HepG2 (cell line): ENCODE measurements around the gene ATOSB. TPM values are rescaled to one million over a fixed set of nuclear protein-coding genes. Genes with fewer than 3 reads are reported as not detected.

ENCODE experiments used
- ATAC-seq: fragments of 200-7000 bp; cut with Tn5 transposase; 3 replicates; pipeline ENCODE4 v1.9.1; 2020; ENCODE audit warnings: mild to moderate bottlenecking, moderate library complexity
- BruUV-seq: library from RNA; stranded (reverse); fragments of 400-500 nt; replicated peaks from 2 replicates; lab custom pipeline; 2021; lab: Mats Ljungman, UMichigan
- CTCF ChIA-PET: fragments of 300-600 bp; formaldehyde crosslinking; extraction: SDS; loops from one replicate; lab custom pipeline; 2021; ENCODE audit warnings: low total read pairs, inconsistent platforms, low intra/inter-chr PET ratio; lab: Yijun Ruan, JAX
- POLR2A ChIA-PET: fragments of 350-600 bp; sonication (Branson Sonifier 250); formaldehyde crosslinking; loops from one replicate; lab custom pipeline; 2020; ENCODE audit warnings: antibody characterized with exemption, inconsistent platforms; lab: Yijun Ruan, JAX
- DNase-seq: peaks from one replicate; pipeline ENCODE4 v3.0.0-alpha.2; 2015; ENCODE audit warnings: low spot score
- FAIRE-seq: peaks from 3 replicates; lab custom pipeline; 2011; peaks lifted over from hg19 to GRCh38; lab: Jason Lieb, UNC
- H2AFZ ChIP-seq: one replicate; pipeline ENCODE4 v1.6.1; 2011; ENCODE audit warnings: low read length, inconsistent platforms
- H3K27ac ChIP-seq: fragments of 300-600 bp; 3 replicates; pipeline ENCODE4 v1.8.0; 2011; ENCODE audit warnings: mixed run types, mild to moderate bottlenecking, mixed read lengths, low read length, inconsistent platforms; ENCODE audit not compliant: insufficient read depth; ENCODE audit errors: extremely low read length
- H3K27me3 ChIP-seq, 2 experiments: fragments of 200-600 bp in 1 of 2; 2 replicates in 1 of 2; 3 replicates in 1 of 2; pipeline versions ENCODE4 v1.6.0 to v1.8.0; 2011; ENCODE audit warnings: low read length in 2 of 2, mild to moderate bottlenecking in 2 of 2, moderate library complexity in 2 of 2, inconsistent platforms in 1 of 2; ENCODE audit not compliant: insufficient read depth in 2 of 2, control insufficient read depth in 1 of 2
- H3K36me3 ChIP-seq, 2 experiments: fragments of 200-600 bp in 1 of 2; replicated peaks in 1 of 2; 2 replicates in 1 of 2; 3 replicates in 1 of 2; pipeline versions ENCODE4 v1.5.1 to v1.8.0; 2011; ENCODE audit warnings: low read length in 2 of 2, inconsistent platforms in 1 of 2; ENCODE audit not compliant: insufficient read depth in 2 of 2, control insufficient read depth in 1 of 2
- H3K4me1 ChIP-seq: 2 replicates; pipeline ENCODE4 v1.5.1; 2012; ENCODE audit warnings: low read length, inconsistent platforms; ENCODE audit not compliant: insufficient read depth
- H3K4me2 ChIP-seq: 2 replicates; pipeline ENCODE4 v1.6.0; 2011; ENCODE audit warnings: low read depth, low read length, inconsistent platforms
- H3K4me3 ChIP-seq, 3 experiments: fragments of 200-600 bp in 1 of 3; sonication (generic), shearing (Covaris generic) in 1 of 3; replicated peaks in 1 of 3; 2 replicates each; pipeline ENCODE4 v1.5.1; 2011 to 2016; ENCODE audit warnings: low read length in 3 of 3, inconsistent platforms in 2 of 3, low read depth in 2 of 3, mild to moderate bottlenecking in 2 of 3, control low read depth in 1 of 3, mixed read lengths in 1 of 3; ENCODE audit not compliant: insufficient read depth in 1 of 3
- H3K79me2 ChIP-seq: one replicate; pipeline ENCODE4 v1.6.1; 2011; ENCODE audit warnings: low read length, inconsistent platforms; ENCODE audit not compliant: insufficient read depth
- H3K9ac ChIP-seq: 2 replicates; pipeline ENCODE4 v1.6.0; 2011; ENCODE audit warnings: mild to moderate bottlenecking, low read depth, low read length, inconsistent platforms; ENCODE audit not compliant: insufficient read depth
- H3K9me3 ChIP-seq: 2 replicates; pipeline ENCODE4 v1.5.1; 2012; ENCODE audit warnings: mild to moderate bottlenecking, low read length
- H4K20me1 ChIP-seq: 2 replicates; pipeline ENCODE4 v1.6.0; 2011; ENCODE audit warnings: inconsistent platforms, mild to moderate bottlenecking, low read length, moderate library complexity; ENCODE audit not compliant: insufficient read depth
- CREB1 ChIP-seq, 2 experiments: fragments of 450-650 bp in 1 of 2; IDR thresholded peaks; 2 replicates each; pipeline ENCODE4 v1.6.1; 2016 to 2017; ENCODE audit warnings: control low read depth in 1 of 2, mild to moderate bottlenecking in 1 of 2, missing compliant biosample characterization in 1 of 2, missing genetic modification characterization in 1 of 2
- HDAC6 ChIP-seq: fragments of 200-600 bp; sonication (generic); IDR thresholded peaks from 2 replicates; pipeline ENCODE4 v1.7.0; 2017; ENCODE audit warnings: mild to moderate bottlenecking, antibody characterized with exemption, low read length, low read depth
- MAX ChIP-seq: IDR thresholded peaks from 2 replicates; pipeline ENCODE4 v1.6.1; 2012; ENCODE audit warnings: inconsistent platforms
- NR2F1 ChIP-seq, 2 experiments: fragments of 450-650 bp in 1 of 2; formaldehyde crosslinking in 1 of 2; IDR thresholded peaks; 2 replicates each; pipeline versions ENCODE4 v1.5.0 to v1.6.1; 2016 to 2020; ENCODE audit warnings: mild to moderate bottlenecking in 1 of 2, missing compliant biosample characterization in 1 of 2, missing genetic modification reagents in 1 of 2, moderate library complexity in 1 of 2
- RXRA ChIP-seq: sonication (generic); formaldehyde crosslinking; IDR thresholded peaks from 2 replicates; pipeline ENCODE4 v1.5.1; 2020; ENCODE audit warnings: missing genetic modification reagents
- SMAD9 ChIP-seq: sonication (generic); formaldehyde crosslinking; IDR thresholded peaks from 2 replicates; pipeline ENCODE4 v1.5.1; 2020; ENCODE audit warnings: mild to moderate bottlenecking, missing genetic modification reagents
- TGIF2 ChIP-seq: IDR thresholded peaks from 2 replicates; pipeline ENCODE4 v1.6.1; 2016; ENCODE audit warnings: control low read depth, missing compliant biosample characterization
- ZBTB39 ChIP-seq: sonication (generic); formaldehyde crosslinking; IDR thresholded peaks from 2 replicates; pipeline ENCODE4 v1.5.0; 2020; ENCODE audit warnings: missing genetic modification reagents
- ZNF713 ChIP-seq: sonication (generic); formaldehyde crosslinking; IDR thresholded peaks from 2 replicates; pipeline ENCODE4 v1.4.0; 2020; ENCODE audit warnings: mild to moderate bottlenecking, missing genetic modification reagents
- ZSCAN20 ChIP-seq: sonication (generic); formaldehyde crosslinking; IDR thresholded peaks from 2 replicates; pipeline ENCODE4 v1.4.0; 2020; ENCODE audit warnings: missing genetic modification reagents, mild to moderate bottlenecking, borderline replicate concordance
- WGBS: methylation state at CpG from one replicate; pipeline ENCODE4 v1.1.6; 2017; ENCODE audit warnings: low lambda C conversion rate; 5-methylcytosine and 5-hydroxymethylcytosine counted together
- in situ Hi-C: cut with HindIII; loops from 2 replicates; pipeline ENCODE4 v1.10.0; 2017; ENCODE audit warnings: low pct_unique_long_range_greater_than_20kb; ENCODE audit not compliant: extremely low pct_ligation_motif_present
- intact Hi-C: fragments of 100-400 bp; cut with micrococcal nuclease; formaldehyde crosslinking; loops from one replicate; pipeline ENCODE4 v1.10.0; 2022; ENCODE audit not compliant: unreplicated experiment
- polyA plus RNA-seq, 8 experiments: library from polyadenylated mRNA; depleted of rRNA in 3 of 8; stranded (reverse) in 7 of 8; unstranded in 1 of 8; fragments of >200 nt; fragmentation: Illumina TruSeq in 4 of 8; extraction: Trizol in 4 of 8; gene quantifications; 2 replicates each; pipeline versions ENCODE4 v1.2.1 to v1.2.3, GENCODE V29; 2011 to 2016; ENCODE audit warnings: low read depth in 4 of 8, missing spikeins in 1 of 8, mixed read lengths in 1 of 8; ENCODE audit not compliant: insufficient read depth in 1 of 8
- total RNA-seq, 5 experiments: library from RNA; depleted of rRNA; stranded (reverse); fragments of >200 nt; fragmentation: Illumina TruSeq; extraction: Trizol; gene quantifications; 2 replicates each; pipeline ENCODE4 v1.2.3, GENCODE V29; 2016; ENCODE audit warnings: low read depth in 1 of 5
- TF ChIP-seq, protein P1 (sequence below), 2 experiments: IDR thresholded peaks; 2 replicates each; pipeline ENCODE4 v1.6.1; 2011 to 2012; ENCODE audit warnings: low read length in 2 of 2, borderline replicate concordance in 1 of 2, low read depth in 1 of 2, mild to moderate bottlenecking in 1 of 2, moderate library complexity in 1 of 2

The ATOSB gene
- total and polyA plus RNA-seq, 2 of the 13 experiments (the other 11 are each of a cell fraction or from before 2014, with no cell fraction given) = 1.9 to 6.4 TPM

- TF ChIP-seq ZNF713 (CRISPR knock-in tag) (no peak), MAX (peak; percentile 87), ZSCAN20 (CRISPR knock-in tag) (no peak), NR2F1 (CRISPR knock-in tag; IDR thresholded peaks at IDR 0.05) (0 out of 4 replicates have a peak, but pooled peaks of 1 of the 2 experiments have one; percentile 13)
Measured at GRCh38 chr9:35115680-35116538, at the start of gene ATOSB (continued).

DNA sequence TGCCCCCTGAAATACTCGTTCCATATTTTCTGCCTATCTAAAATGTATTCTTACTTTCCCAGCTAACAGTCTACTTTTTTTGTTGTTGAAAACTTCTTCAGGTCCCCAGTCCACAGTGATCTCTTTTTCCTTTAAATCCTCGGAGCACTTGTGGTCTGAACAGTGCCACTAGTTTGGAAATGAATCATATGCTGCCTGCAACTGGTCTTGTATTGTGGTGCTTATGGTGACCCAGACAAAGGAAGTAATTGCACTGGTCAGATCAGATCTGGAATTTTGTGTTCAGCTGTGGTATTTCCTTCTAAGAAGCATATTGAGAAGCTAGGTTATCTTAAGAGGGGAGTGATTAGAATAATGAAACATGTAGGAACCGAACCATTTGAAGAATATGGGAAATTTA lies 49.0 kb upstream of the ATOSB start:
- H4K20me1 ChIP-seq = no peaks in the 10 kb centered on the region
- peaks cover 35% of the 10 kb centered on the region for H3K4me1 ChIP-seq
- H3K4me2 ChIP-seq = no peak overlapping the region; the same call in 1 of the 2 replicates
- no peaks in the 10 kb centered on the region; a peak in 1 of 5 replicates for H3K27me3 ChIP-seq
- H3K27ac ChIP-seq = no peak overlapping the region
- 79% methylated on average over 3 of the region's 3 CpGs for WGBS
- ChIA-PET POLR2A (interaction anchor here (0.7 kb wide), 1 partner anchor 187 kb away, joined by 3 read pairs; no protein-coding TSS in a partner anchor), CTCF (no interaction called here)
- H3K79me2 ChIP-seq = peaks cover 18% of the 10 kb centered on the region
- FAIRE-seq (no peak), ATAC-seq (no peak), DNase-seq (no peak)
- no peaks in the 10 kb centered on the region for H3K36me3 ChIP-seq
- no peaks in the 10 kb centered on the region for H3K9me3 ChIP-seq
- no peak overlapping the region for H3K9ac ChIP-seq
- no TSS peak for BruUV-seq
- intact Hi-C loops = loop anchor here (10.0 kb wide), 1 partner anchor 90 kb away; no protein-coding TSS in a partner anchor
- no peak overlapping the region for H2AFZ ChIP-seq
- in situ Hi-C loops = no loop called here
- no peak overlapping the region for H3K4me3 ChIP-seq
- TF ChIP-seq TGIF2 (CRISPR knock-in tag) = no peak
- TF ChIP-seq HDAC6 = no peak
- no peak for TF ChIP-seq SMAD9 (CRISPR knock-in tag)
- TF ChIP-seq ZBTB39 = no peak
- TF ChIP-seq, protein P1, sequence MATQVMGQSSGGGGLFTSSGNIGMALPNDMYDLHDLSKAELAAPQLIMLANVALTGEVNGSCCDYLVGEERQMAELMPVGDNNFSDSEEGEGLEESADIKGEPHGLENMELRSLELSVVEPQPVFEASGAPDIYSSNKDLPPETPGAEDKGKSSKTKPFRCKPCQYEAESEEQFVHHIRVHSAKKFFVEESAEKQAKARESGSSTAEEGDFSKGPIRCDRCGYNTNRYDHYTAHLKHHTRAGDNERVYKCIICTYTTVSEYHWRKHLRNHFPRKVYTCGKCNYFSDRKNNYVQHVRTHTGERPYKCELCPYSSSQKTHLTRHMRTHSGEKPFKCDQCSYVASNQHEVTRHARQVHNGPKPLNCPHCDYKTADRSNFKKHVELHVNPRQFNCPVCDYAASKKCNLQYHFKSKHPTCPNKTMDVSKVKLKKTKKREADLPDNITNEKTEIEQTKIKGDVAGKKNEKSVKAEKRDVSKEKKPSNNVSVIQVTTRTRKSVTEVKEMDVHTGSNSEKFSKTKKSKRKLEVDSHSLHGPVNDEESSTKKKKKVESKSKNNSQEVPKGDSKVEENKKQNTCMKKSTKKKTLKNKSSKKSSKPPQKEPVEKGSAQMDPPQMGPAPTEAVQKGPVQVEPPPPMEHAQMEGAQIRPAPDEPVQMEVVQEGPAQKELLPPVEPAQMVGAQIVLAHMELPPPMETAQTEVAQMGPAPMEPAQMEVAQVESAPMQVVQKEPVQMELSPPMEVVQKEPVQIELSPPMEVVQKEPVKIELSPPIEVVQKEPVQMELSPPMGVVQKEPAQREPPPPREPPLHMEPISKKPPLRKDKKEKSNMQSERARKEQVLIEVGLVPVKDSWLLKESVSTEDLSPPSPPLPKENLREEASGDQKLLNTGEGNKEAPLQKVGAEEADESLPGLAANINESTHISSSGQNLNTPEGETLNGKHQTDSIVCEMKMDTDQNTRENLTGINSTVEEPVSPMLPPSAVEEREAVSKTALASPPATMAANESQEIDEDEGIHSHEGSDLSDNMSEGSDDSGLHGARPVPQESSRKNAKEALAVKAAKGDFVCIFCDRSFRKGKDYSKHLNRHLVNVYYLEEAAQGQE (IDR thresholded peaks at IDR 0.05; ENCODE audit: borderline replicate concordance in 1 of 2, low read depth in 1 of 2, low read length in 2 of 2) = no peak
- no peak for TF ChIP-seq CREB1 (IDR thresholded peaks at IDR 0.05)
- TF ChIP-seq CREB1 (CRISPR knock-in tag; IDR thresholded peaks at IDR 0.05) = no peak
- no peak for TF ChIP-seq RXRA (CRISPR knock-in tag)
